ENCODE results near the gene PPM1L. TPM values are rescaled to one million over a fixed set of nuclear protein-coding genes. Genes with fewer than 3 reads are reported as not detected.

The PPM1L gene
- polyA plus RNA-seq, 3 donors = 5.5 to 9.9 (median 7.8) TPM

- H4K20me1 ChIP-seq (ENCODE audit: insufficient read depth, low read length) = peaks cover 3% of the 10 kb centered on the region
- no peak overlapping the region for H3K4me3 ChIP-seq (replicated peaks in 1 of 3; ENCODE audit: low read depth in 2 of 3, low read length in 3 of 3)
- peaks cover 2 to 4% of the 10 kb centered on the region in 2 donors for H3K4me1 ChIP-seq (ENCODE audit: control insufficient read depth in 1 of 2, insufficient read depth in 2 of 2, low read length in 2 of 2)
- no CpG with 5 or more reads among the region's 1 CpG for WGBS (ENCODE audit: insufficient coverage)
- Mint-ChIP-seq H3K27me3 (ENCODE audit: low read depth in 3 of 3) (peaks cover 0 to 2% (median 2%) of the 10 kb centered on the region in 3 donors), H3K9me3 (peaks cover 0 to 5% (median 2%) of the 10 kb centered on the region in 7 donors), H3K4me1 (peaks cover 9% of the 10 kb centered on the region), H3K4me3 (no peak overlapping the region), H3K27ac (no peak overlapping the region), H3K36me3 (no peaks in the 10 kb centered on the region)
- no peaks in the 10 kb centered on the region for H3K79me2 ChIP-seq (ENCODE audit: insufficient read depth, low read length)
- no peak overlapping the region for H3K27ac ChIP-seq (ENCODE audit: low read depth in 1 of 2, low read length in 2 of 2)
- H2AFZ ChIP-seq (ENCODE audit: insufficient read depth, low read depth, low read length, poor library complexity, severe bottlenecking) = no peak overlapping the region
- no peak overlapping the region for H3K9ac ChIP-seq (ENCODE audit: insufficient read depth, low read length, poor library complexity, severe bottlenecking)
- no peaks in the 10 kb centered on the region for H3K9me3 ChIP-seq (replicated peaks in 1 of 2; ENCODE audit: control insufficient read depth in 1 of 2, insufficient read depth in 1 of 2, low read length in 2 of 2)
- intact Hi-C loops (cut with micrococcal nuclease) = no loop called here
- TF ChIP-seq CTCF (IDR thresholded peaks at IDR 0.05) = no peak
- no peaks in the 10 kb centered on the region for H3K36me3 ChIP-seq (replicated peaks in 1 of 2; ENCODE audit: control insufficient read depth in 1 of 2, insufficient read depth in 2 of 2, low read length in 2 of 2)
- DNase-seq = no peak
- H3K27me3 ChIP-seq (ENCODE audit: control insufficient read depth in 2 of 2, insufficient read depth in 2 of 2, low read length in 2 of 2) = no peaks in the 10 kb centered on the region
- no peak overlapping the region for H3K4me2 ChIP-seq (replicated peaks; ENCODE audit: extremely low read depth, low read length, poor library complexity, severe bottlenecking)
Observed at GRCh38 chr3:160830796-160831195, 74.8 kb downstream of the PPM1L start.

GRCh38 chr3:160831401-160831800 lies 75.4 kb downstream of the PPM1L start:
- Histone ChIP-seq H3K4me2 (replicated peaks; ENCODE audit: extremely low read depth, low read length, poor library complexity, severe bottlenecking) (no peak overlapping the region), H3K4me1 (ENCODE audit: control insufficient read depth in 1 of 2, insufficient read depth in 2 of 2, low read length in 2 of 2) (peaks cover 8 to 10% of the 10 kb centered on the region in 2 donors), H3K9me3 (replicated peaks in 1 of 2; ENCODE audit: control insufficient read depth in 1 of 2, insufficient read depth in 1 of 2, low read length in 2 of 2) (no peaks in the 10 kb centered on the region), H3K4me3 (replicated peaks in 1 of 3; ENCODE audit: low read depth in 2 of 3, low read length in 3 of 3) (no peak overlapping the region), H3K27ac (ENCODE audit: low read depth in 1 of 2, low read length in 2 of 2) (no peak overlapping the region), H2AFZ (ENCODE audit: insufficient read depth, low read depth, low read length, poor library complexity, severe bottlenecking) (no peak overlapping the region), H3K9ac (ENCODE audit: insufficient read depth, low read length, poor library complexity, severe bottlenecking) (no peak overlapping the region), H3K79me2 (ENCODE audit: insufficient read depth, low read length) (no peaks in the 10 kb centered on the region), H3K27me3 (ENCODE audit: control insufficient read depth in 2 of 2, insufficient read depth in 2 of 2, low read length in 2 of 2) (no peaks in the 10 kb centered on the region), H3K36me3 (replicated peaks in 1 of 2; ENCODE audit: control insufficient read depth in 1 of 2, insufficient read depth in 2 of 2, low read length in 2 of 2) (no peaks in the 10 kb centered on the region), H4K20me1 (ENCODE audit: insufficient read depth, low read length) (peaks cover 3% of the 10 kb centered on the region)
- intact Hi-C loops (cut with micrococcal nuclease) = no loop called here
- H3K27ac Mint-ChIP-seq = peak overlapping the region in 1 of 7 donors; percentile 26
- no peak overlapping the region for H3K4me3 Mint-ChIP-seq
- TF ChIP-seq CTCF (IDR thresholded peaks at IDR 0.05) = no peak
- no peaks in the 10 kb centered on the region for H3K36me3 Mint-ChIP-seq
- H3K4me1 Mint-ChIP-seq = peaks cover 15% of the 10 kb centered on the region
- peaks cover 0 to 5% (median 2%) of the 10 kb centered on the region in 7 donors for H3K9me3 Mint-ChIP-seq
- 80% methylated on average over 1 of the region's 3 CpGs for WGBS (ENCODE audit: insufficient coverage)
- H3K27me3 Mint-ChIP-seq (ENCODE audit: low read depth in 3 of 3) = peaks cover 0 to 2% (median 2%) of the 10 kb centered on the region in 3 donors
- no peak for DNase-seq
